ENCODE measurements around the gene RNF114.
A peak's percentile ranks its signal among the peaks of the same experiment; 100 is the strongest.
"Not testable (repeated sequence)": the region's sequence is repeated elsewhere in the genome, so short reads cannot be mapped to it uniquely, and the experiment has no call there.

Gene RNF114

GRCh38 chr20:49965781-49966305 lies 29.6 kb downstream of the RNF114 start:
- no peak for DNase-seq

- DNase-seq = no peak
These were observed 30.7 kb downstream of the RNF114 start for GRCh38 chr20:49966861-49967260.

GRCh38 chr20:49969234-49969633 lies 33.0 kb downstream of the RNF114 start:
- no peak for DNase-seq

- no peak for DNase-seq
These were observed 33.7 kb downstream of the RNF114 start for GRCh38 chr20:49969946-49970345.

- DNase-seq = no peak
These were observed 34.3 kb downstream of the RNF114 start for GRCh38 chr20:49970498-49970897.

- DNase-seq = no peak
These were observed 37.8 kb downstream of the RNF114 start for GRCh38 chr20:49973981-49974380.

GRCh38 chr20:49976542-49976941 lies 40.3 kb downstream of the RNF114 start:
- DNase-seq = no peak

- DNase-seq = not testable (repeated sequence)
These were observed 41.5 kb downstream of the RNF114 start for GRCh38 chr20:49977740-49978139.

- no peak for DNase-seq
These were observed 42.5 kb downstream of the RNF114 start for GRCh38 chr20:49978685-49979029.

GRCh38 chr20:49979030-49979832 lies 43.0 kb downstream of the RNF114 start:
- DNase-seq = peak; percentile 34 to 55 (median 42)

- DNase-seq = no peak
These were observed 44.2 kb downstream of the RNF114 start for GRCh38 chr20:49980140-49981008.

GRCh38 chr20:49981218-49982071 lies 45.2 kb downstream of the RNF114 start:
- DNase-seq = no peak

GRCh38 chr20:49982072-49982345 lies 45.8 kb downstream of the RNF114 start:
- no peak for DNase-seq

- DNase-seq = peak; percentile 51 to 70 (median 66)
These were observed 46.3 kb downstream of the RNF114 start, which contains the start of gene SNAI1 for GRCh38 chr20:49982346-49983122. Gene SNAI1 (plus strand): TSS chr20:49982980. CDS start chr20:49983060, 80 bp downstream.

GRCh38 chr20:49983123-49983847 lies 47.1 kb downstream of the RNF114 start:
- DNase-seq = no peak

- no peak for DNase-seq
These were observed 47.7 kb downstream of the RNF114 start for GRCh38 chr20:49983848-49984408.

- DNase-seq = no peak
These were observed 48.4 kb downstream of the RNF114 start for GRCh38 chr20:49984426-49985153.

- DNase-seq = no peak
These were observed 49.0 kb downstream of the RNF114 start for GRCh38 chr20:49985157-49985556.

GRCh38 chr20:49985617-49986016 lies 49.4 kb downstream of the RNF114 start:
- DNase-seq = no peak

- DNase-seq = no peak
These were observed 49.9 kb downstream of the RNF114 start for GRCh38 chr20:49986049-49986448.
